GM18867 (cell line): ENCODE measurements around the gene MMP25.

Experiments
- ATAC-seq: cut with Tn5 transposase; IDR thresholded peaks from one replicate; pipeline ENCODE4 v1.9.1; 2021; ENCODE audit warnings: mild to moderate bottlenecking, moderate library complexity; ENCODE audit not compliant: unreplicated experiment

The MMP25 gene

GRCh38 chr16:3045758-3046640, at the start of gene MMP25:
TSS of gene MMP25 (plus strand) at chr16:3046561. CDS start at chr16:3046918, 357 bp downstream.
- ATAC-seq, result no peak

DNA sequence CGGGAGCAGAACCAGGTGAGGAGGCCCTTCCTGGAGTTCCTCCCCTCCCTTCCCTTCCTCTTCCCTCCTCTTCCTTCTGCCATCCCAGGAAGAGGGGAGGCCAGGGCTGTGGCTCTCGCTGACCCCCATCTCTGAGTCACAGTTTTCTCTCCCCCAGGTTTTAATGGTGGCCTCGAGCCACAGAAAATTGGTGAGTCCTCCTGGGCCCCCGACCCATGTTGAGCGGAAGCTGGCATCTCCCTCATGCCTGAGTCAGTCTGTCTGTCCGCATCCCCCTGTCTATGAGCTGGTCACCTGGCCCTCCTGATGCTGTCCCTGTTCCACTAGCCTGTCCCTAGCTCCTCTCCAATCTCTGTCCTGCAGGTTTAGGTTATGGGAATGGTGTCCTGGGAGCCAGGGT, 46.4 kb upstream of the MMP25 start:
- ATAC-seq, result no peak

GRCh38 chr16:3000540-3000939, 45.8 kb upstream of the MMP25 start:
- no peak for ATAC-seq

- no peak for ATAC-seq
Measured at GRCh38 chr16:3001316-3001715, 45.0 kb upstream of the MMP25 start.

- ATAC-seq, result peak; percentile 94
Measured at GRCh38 chr16:3003582-3004270, 42.6 kb upstream of the MMP25 start.

DNA sequence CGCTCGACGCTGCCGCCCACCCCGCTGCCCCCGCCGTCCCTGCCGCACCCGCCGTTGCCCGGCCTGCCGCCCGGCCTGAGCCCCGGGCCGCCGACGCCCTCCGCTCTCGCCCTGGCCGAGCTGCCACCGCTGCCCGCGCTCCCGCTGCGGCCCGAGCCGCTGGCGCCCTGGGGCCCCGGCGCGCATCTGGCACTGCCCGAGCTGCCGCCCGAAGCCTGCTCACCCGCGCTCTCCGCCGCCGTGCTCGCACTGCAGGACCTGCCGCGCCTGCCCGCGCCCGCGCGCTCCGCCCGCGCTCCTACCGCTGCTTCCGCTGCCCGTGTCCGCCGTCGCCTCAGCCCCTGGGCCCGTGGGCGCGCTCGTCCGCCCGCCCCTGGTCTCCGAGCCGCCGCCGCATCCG, 42.0 kb upstream of the MMP25 start:
- peak; percentile 11 for ATAC-seq

- no peak for ATAC-seq
Measured at GRCh38 chr16:3004781-3005284, 41.5 kb upstream of the MMP25 start.

- ATAC-seq, result no peak
Measured at GRCh38 chr16:3007059-3007956, 39.1 kb upstream of the MMP25 start.

DNA sequence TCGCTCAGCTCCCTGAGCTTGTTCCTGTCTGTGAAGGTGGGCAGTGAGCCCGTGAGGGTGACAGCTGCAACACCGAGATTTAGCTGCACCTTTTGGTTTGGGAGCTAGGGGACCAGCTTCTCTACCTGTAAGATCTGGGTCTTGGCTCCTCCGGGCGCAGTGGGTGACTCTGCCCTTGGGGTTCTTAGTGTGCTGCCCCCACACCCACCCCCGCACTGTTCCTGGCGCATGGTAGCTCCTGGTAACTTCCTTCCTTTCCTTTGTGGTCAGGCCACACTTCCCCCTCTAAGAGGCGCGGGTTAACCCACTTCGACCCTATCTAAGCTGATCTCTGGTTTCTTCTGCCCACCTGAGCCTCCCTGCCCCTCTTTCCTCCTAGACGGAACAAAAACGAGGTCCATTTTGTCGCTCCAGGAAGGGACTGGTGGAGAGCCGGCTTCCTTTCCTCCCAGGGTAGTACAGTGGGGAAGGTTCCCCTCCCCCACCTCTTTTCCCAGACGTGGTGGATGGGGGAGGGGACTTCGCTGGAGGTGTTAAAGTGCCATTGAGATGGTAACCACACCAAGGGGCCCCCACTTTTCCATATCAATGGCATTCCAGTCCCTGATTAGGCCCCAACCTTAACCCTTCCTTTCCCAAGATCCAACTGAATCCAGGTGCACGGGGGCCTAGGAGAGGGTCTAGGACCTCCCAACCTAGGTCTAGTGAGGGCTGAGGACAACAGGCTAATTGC, 38.2 kb upstream of the MMP25 start:
- ATAC-seq, result no peak

- no peak for ATAC-seq
Measured at GRCh38 chr16:3008690-3009037, 37.7 kb upstream of the MMP25 start.

GRCh38 chr16:3009568-3010390, 36.6 kb upstream of the MMP25 start:
- no peak for ATAC-seq

- ATAC-seq, result no peak
Measured at GRCh38 chr16:3010510-3010909, 35.9 kb upstream of the MMP25 start.

- ATAC-seq, result no peak
Measured at GRCh38 chr16:3012246-3012645, 34.1 kb upstream of the MMP25 start.

DNA sequence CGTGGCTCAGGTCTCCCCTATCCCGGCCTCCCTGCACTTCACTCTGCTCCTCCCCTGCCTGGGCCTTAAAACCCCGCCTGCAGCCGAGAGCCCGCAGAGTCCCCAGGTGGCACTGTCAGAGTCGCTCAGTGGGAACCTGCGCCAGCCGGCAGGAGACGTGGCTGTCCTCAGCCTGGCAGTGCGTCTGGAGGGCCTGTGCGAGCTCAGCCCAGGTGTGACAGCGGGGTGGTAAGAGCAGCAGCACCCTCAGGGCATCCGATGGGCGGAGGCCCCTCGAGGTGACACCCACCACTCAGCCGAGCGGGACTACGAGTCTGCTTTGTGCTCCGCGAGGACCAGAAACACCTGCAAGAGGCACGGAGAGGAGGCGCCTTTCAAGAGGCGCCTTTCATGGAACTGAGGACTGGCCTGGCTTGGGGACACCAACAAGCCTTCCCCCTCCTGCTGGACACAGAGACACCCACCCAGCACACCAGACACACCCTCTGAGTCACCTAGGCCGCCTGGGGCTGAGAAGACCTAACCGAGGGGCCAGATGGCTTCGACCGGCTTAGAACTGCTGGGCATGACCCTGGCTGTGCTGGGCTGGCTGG, 33.4 kb upstream of the MMP25 start, which contains the start of gene CLDN9:
Gene CLDN9, plus strand, starts transcription at position 96 of the 593 bp plus-strand sequence. Its CDS starts 440 bp downstream, at position 536.
- no peak for ATAC-seq

DNA sequence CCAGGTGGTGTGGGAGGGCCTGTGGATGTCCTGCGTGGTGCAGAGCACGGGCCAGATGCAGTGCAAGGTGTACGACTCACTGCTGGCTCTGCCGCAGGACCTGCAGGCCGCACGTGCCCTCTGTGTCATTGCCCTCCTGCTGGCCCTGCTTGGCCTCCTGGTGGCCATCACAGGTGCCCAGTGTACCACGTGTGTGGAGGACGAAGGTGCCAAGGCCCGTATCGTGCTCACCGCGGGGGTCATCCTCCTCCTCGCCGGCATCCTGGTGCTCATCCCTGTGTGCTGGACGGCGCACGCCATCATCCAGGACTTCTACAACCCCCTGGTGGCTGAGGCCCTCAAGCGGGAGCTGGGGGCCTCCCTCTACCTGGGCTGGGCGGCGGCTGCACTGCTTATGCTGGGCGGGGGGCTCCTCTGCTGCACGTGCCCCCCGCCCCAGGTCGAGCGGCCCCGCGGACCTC, 32.8 kb upstream of the MMP25 start:
- ATAC-seq, result no peak

DNA sequence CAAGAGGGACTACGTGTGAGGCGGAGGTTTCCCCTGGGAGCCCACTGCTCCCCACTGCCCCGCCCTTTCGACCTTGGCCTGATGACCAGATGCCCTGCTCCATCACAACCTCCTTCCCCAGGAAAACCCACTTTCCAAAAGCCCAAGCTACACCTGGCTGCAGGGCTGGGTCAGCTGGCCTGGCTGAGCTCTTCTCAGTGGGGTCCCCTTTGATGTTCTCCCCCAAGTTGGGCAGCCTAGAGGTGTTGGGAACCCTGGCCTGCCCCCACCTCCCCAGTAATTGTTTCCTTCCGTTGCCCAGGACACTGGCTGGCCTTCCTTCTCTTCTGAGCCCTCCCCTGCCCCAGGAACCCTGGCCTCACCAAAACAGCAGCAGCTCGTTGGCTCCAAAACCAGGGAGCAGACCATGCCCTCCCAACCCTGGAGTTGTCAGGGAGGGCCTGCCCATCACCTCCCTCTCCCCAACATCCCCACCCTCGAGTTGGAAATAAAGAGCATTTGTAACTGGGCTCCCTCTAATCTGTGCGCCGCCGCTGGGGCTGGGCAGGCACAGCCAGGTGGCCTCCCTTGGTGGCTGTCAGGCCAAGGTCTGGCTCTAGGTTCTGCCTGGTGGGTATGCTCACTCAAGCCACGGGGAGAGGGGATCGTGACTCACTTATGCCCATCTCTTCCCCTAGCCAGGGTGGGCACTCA, 32.2 kb upstream of the MMP25 start:
- ATAC-seq, result no peak

DNA sequence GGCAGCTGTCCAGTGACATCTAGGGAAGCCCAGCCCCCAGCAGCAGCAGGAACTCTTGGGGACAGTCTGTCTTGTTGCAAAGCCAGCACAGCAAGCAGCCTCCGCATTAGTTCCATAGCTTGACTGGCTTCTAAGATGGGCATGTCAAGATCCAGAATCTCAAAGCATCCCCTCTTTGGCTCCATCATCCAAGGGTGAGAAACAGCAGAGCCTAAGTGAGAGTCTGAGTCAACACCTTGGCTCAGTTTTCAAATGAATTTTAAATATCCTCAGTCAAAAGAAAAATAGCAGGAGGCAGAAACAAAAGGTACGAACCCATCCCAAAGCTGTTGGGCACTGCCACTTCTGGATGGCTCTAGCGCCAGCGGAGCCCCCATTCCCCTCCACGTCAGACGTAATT, 31.4 kb upstream of the MMP25 start:
- ATAC-seq, result no peak

- no peak for ATAC-seq
Measured at GRCh38 chr16:3015865-3016521, 30.4 kb upstream of the MMP25 start.
